Spleen (tissue), 13 donors: ENCODE data around the gene KLF13. TPM values are rescaled to one million over a fixed set of nuclear protein-coding genes. Genes with fewer than 3 reads are reported as not detected.

Source experiments
- DNase-seq: peaks from one replicate; pipeline ENCODE4 v3.0.0-alpha.2; 2020
- H3K27ac ChIP-seq, 8 donors: fragments of 200-600 bp; sonication (generic) in 7 of 8; 1 replicate in 4 of 8; 2 replicates in 4 of 8; pipeline versions ENCODE4 v1.5.0 to v1.8.0; 2016 to 2021; ENCODE audit warnings: inconsistent platforms in 4 of 8, mild to moderate bottlenecking in 4 of 8, moderate library complexity in 1 of 8
- H3K27me3 ChIP-seq, 7 donors: fragments of 200-600 bp; sonication (generic) in 6 of 7; replicated peaks in 1 of 7; 1 replicate in 4 of 7; 2 replicates in 3 of 7; pipeline versions ENCODE4 v1.5.0 to v1.8.0; 2016 to 2021; ENCODE audit warnings: inconsistent platforms in 3 of 7, mild to moderate bottlenecking in 1 of 7
- H3K36me3 ChIP-seq, 6 donors: fragments of 200-600 bp; sonication (generic) in 5 of 6; 1 replicate in 4 of 6; 2 replicates in 2 of 6; pipeline versions ENCODE4 v1.5.0 to v1.8.0; 2016 to 2021; ENCODE audit warnings: inconsistent platforms in 2 of 6
- H3K4me1 ChIP-seq, 6 donors: fragments of 200-600 bp; sonication (generic) in 5 of 6; 1 replicate in 3 of 6; 2 replicates in 3 of 6; pipeline versions ENCODE4 v1.5.0 to v1.8.0; 2016 to 2021; ENCODE audit warnings: inconsistent platforms in 3 of 6
- H3K4me3 ChIP-seq, 8 donors: fragments of 200-600 bp; sonication (generic) in 7 of 8; 1 replicate in 4 of 8; 2 replicates in 4 of 8; pipeline versions ENCODE4 v1.5.0 to v1.8.0; 2016 to 2021; ENCODE audit warnings: inconsistent platforms in 4 of 8, mild to moderate bottlenecking in 4 of 8, moderate library complexity in 2 of 8
- H3K9me3 ChIP-seq, 8 donors: fragments of 200-600 bp; sonication (generic) in 7 of 8; 1 replicate in 4 of 8; 2 replicates in 4 of 8; pipeline versions ENCODE4 v1.5.0 to v1.8.0; 2016 to 2021; ENCODE audit warnings: inconsistent platforms in 4 of 8
- POLR2A ChIP-seq, 3 donors: fragments of 450-650 bp; IDR thresholded peaks; one replicate each; pipeline ENCODE4 v1.5.1; 2017; ENCODE audit warnings: antibody characterized with exemption in 3 of 3, mild to moderate bottlenecking in 1 of 3
- POLR2AphosphoS5 ChIP-seq, 3 donors: sonication (generic); formaldehyde crosslinking; IDR thresholded peaks; one replicate each; pipeline ENCODE4 v1.5.1; 2017; ENCODE audit warnings: antibody characterized with exemption in 3 of 3
- WGBS, 5 donors: extraction: QIAGEN DNeasy Blood & Tissue Kit in 3 of 5; methylation state at CpG; one replicate each; pipeline versions ENCODE4 v1.1.5 to v1.1.7; 2013 to 2018; 5-methylcytosine and 5-hydroxymethylcytosine counted together
- intact Hi-C: fragments of 100-400 bp; cut with DNase I; formaldehyde crosslinking; loops from one replicate; pipeline ENCODE4 v1.15.0; 2023; ENCODE audit warnings: low total_unique reads
- long read RNA-seq, 2 donors: transcript quantifications; one replicate each; lab custom pipeline, GENCODE V29; 2026
- polyA plus RNA-seq, 3 donors: library from polyadenylated mRNA; stranded (reverse); fragments of 200-250 nt; gene quantifications; one replicate each; pipeline ENCODE4 v1.2.1, GENCODE V29; 2013
- total RNA-seq, 7 donors: library from RNA; depleted of rRNA in 3 of 7; stranded (reverse); fragments of >200 nt in 3 of 7; fragmentation: NEBNext Ultra II Directional in 4 of 7; extraction: Animal tissue kit (Norgen Biotek cat#: 25700) in 4 of 7; gene quantifications; one replicate each; pipeline versions ENCODE4 v1.1.0 to v1.2.1, GENCODE V29; 2016 to 2021
- TF ChIP-seq, protein P1 (sequence below), 11 experiments: fragments of 200-600 bp in 7 of 11; fragments of 450-650 bp in 4 of 11; sonication (generic) in 4 of 11; IDR thresholded peaks in 8 of 11; conservative IDR thresholded peaks in 3 of 11; 1 replicate in 7 of 11; 2 replicates in 4 of 11; pipeline versions ENCODE4 v1.4.0 to v1.8.0; 2016 to 2021; ENCODE audit warnings: antibody characterized with exemption in 11 of 11, inconsistent platforms in 4 of 11, mild to moderate bottlenecking in 1 of 11
- donor health status: healthy with polysubstance abuse.
- donor health status: DM: no; HTN: no; CAD: no; lungs with moderate emphysema.
- donor health status: DM: no; HTN: no; CAD: no.
- donor health status: Bipolar disorder and iron deficiency.
- donor health status: healthy.
- donor health status: DM: no; HTN: no; CAD: no.
- donor health status: DM: yes; HTN: yes; CAD: no.

KLF13 gene
- total RNA-seq (100 to 1,000 TPM in 1 of 7 donors, 10 to 100 TPM in 6; 71.6 to 111 (median 85.8) TPM), polyA plus RNA-seq (10 to 100 TPM; 21.8 to 43.3 (median 43.1) TPM)
- long read RNA-seq, donor 1, full-length matches to known transcripts, result 15 of 15 reads
- long read RNA-seq, donor 1, partial matches to known transcripts, result 0 of 15 reads
- long read RNA-seq, donor 1, other reads (novel, unspliced or antisense), result 0 of 15 reads
- long read RNA-seq, donor 2, full-length matches to known transcripts, result 12 of 12 reads
- long read RNA-seq, donor 2, partial matches to known transcripts, result 0 of 12 reads
- long read RNA-seq, donor 2, other reads (novel, unspliced or antisense), result 0 of 12 reads

- Histone ChIP-seq H3K27ac (peak within 1 kb of the TSS; percentile 86 to 100 (median 99)), H3K4me1 (peaks cover 10 to 57% (median 49%) of the 10 kb centered on the region in 6 donors), H3K27me3 (no peaks in the 10 kb centered on the region), H3K4me3 (peak within 1 kb of the TSS; percentile 43 to 91 (median 78)), H3K9me3 (peaks cover 0 to 3% (median 0%) of the 10 kb centered on the region in 8 donors), H3K36me3 (peaks cover 0 to 14% (median 0%) of the 10 kb centered on the region in 6 donors)
- intact Hi-C loops, result loop anchor here (10.0 kb wide), 2 partner anchors 112 to 168 kb away; no protein-coding TSS in a partner anchor
- peak; percentile 100 for DNase-seq
- WGBS, 5 donors, result 0 to 1% (median 1%) methylated on average over 19 to 99 of the region's 99 CpGs
- TF ChIP-seq POLR2A (IDR thresholded peaks at IDR 0.05) (peak; percentile 90 to 95 (median 94)), POLR2AphosphoS5 (IDR thresholded peaks at IDR 0.05) (peak; percentile 97 to 99 (median 98))
- TF ChIP-seq, protein P1, sequence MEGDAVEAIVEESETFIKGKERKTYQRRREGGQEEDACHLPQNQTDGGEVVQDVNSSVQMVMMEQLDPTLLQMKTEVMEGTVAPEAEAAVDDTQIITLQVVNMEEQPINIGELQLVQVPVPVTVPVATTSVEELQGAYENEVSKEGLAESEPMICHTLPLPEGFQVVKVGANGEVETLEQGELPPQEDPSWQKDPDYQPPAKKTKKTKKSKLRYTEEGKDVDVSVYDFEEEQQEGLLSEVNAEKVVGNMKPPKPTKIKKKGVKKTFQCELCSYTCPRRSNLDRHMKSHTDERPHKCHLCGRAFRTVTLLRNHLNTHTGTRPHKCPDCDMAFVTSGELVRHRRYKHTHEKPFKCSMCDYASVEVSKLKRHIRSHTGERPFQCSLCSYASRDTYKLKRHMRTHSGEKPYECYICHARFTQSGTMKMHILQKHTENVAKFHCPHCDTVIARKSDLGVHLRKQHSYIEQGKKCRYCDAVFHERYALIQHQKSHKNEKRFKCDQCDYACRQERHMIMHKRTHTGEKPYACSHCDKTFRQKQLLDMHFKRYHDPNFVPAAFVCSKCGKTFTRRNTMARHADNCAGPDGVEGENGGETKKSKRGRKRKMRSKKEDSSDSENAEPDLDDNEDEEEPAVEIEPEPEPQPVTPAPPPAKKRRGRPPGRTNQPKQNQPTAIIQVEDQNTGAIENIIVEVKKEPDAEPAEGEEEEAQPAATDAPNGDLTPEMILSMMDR (IDR thresholded peaks at IDR 0.05 in 8 of 11, conservative IDR thresholded peaks at IDR 0.05 in 3 of 11), result peak in 3 of 11 experiments; percentile 8 to 53 (median 42)
Observed at GRCh38 chr15:31326156-31326874, at the start of gene KLF13. KLF13 (plus strand) TSS chr15:31326835; CDS start chr15:31327213, 378 bp downstream.

GRCh38 chr15:31277335-31278060, 49.1 kb upstream of the KLF13 start:
- Histone ChIP-seq H3K27ac (no peak overlapping the region), H3K9me3 (no peaks in the 10 kb centered on the region), H3K36me3 (no peaks in the 10 kb centered on the region), H3K4me1 (peaks cover 0 to 23% (median 8%) of the 10 kb centered on the region in 6 donors), H3K27me3 (no peaks in the 10 kb centered on the region), H3K4me3 (no peak overlapping the region)
- intact Hi-C loops, result no loop called here
- peak; percentile 67 for DNase-seq
- TF ChIP-seq, protein P1 (IDR thresholded peaks at IDR 0.05 in 8 of 11, conservative IDR thresholded peaks at IDR 0.05 in 3 of 11), result no peak
- TF ChIP-seq POLR2A (IDR thresholded peaks at IDR 0.05) (no peak), POLR2AphosphoS5 (IDR thresholded peaks at IDR 0.05) (no peak)
- 93 to 100% (median 95%) methylated on average over 1 to 4 of the region's 4 CpGs for WGBS, 5 donors

- Histone ChIP-seq H3K4me1 (peaks cover 0 to 18% (median 3%) of the 10 kb centered on the region in 6 donors), H3K27me3 (no peaks in the 10 kb centered on the region), H3K4me3 (no peak overlapping the region), H3K27ac (no peak overlapping the region), H3K9me3 (no peaks in the 10 kb centered on the region), H3K36me3 (no peaks in the 10 kb centered on the region)
- TF ChIP-seq POLR2AphosphoS5 (IDR thresholded peaks at IDR 0.05) (no peak), POLR2A (IDR thresholded peaks at IDR 0.05) (no peak)
- TF ChIP-seq, protein P1 (IDR thresholded peaks at IDR 0.05 in 8 of 11, conservative IDR thresholded peaks at IDR 0.05 in 3 of 11), result no peak
- intact Hi-C loops, result no loop called here
- peak; percentile 32 for DNase-seq
- 84 to 95% (median 89%) methylated on average over 6 of the region's 6 CpGs for WGBS, 5 donors
Observed at GRCh38 chr15:31278061-31278445, 48.6 kb upstream of the KLF13 start.
